GM12878 (cell line): ENCODE data around the gene CSF3.

Experiments used
- JUND ChIP-seq: IDR thresholded peaks from 2 replicates; pipeline ENCODE4 v1.6.1; 2012; ENCODE audit warnings: low read depth, mild to moderate bottlenecking, low read length, improper control_type of control experiment, moderate library complexity
- PML ChIP-seq: IDR thresholded peaks from 2 replicates; pipeline ENCODE4 v1.6.1; 2012; ENCODE audit warnings: low read length, inconsistent platforms
- SMARCA5 ChIP-seq: fragments of 450-650 bp; IDR thresholded peaks from 2 replicates; pipeline ENCODE4 v1.6.1; 2017; ENCODE audit warnings: mild to moderate bottlenecking
- TF ChIP-seq, protein P1 (sequence below), 3 experiments: IDR thresholded peaks in 2 of 3; conservative IDR thresholded peaks in 1 of 3; 2 replicates each; pipeline ENCODE4 v1.5.1; 2011; ENCODE audit warnings: low read depth in 3 of 3, low read length in 3 of 3, mild to moderate bottlenecking in 3 of 3, control low read depth in 2 of 3, moderate library complexity in 2 of 3, inconsistent platforms in 1 of 3, mixed read lengths in 1 of 3; ENCODE audit not compliant: control insufficient read depth in 2 of 3, insufficient read depth in 1 of 3; ENCODE audit errors: extremely low read depth in 1 of 3

GRCh38 chr17:40025991-40026815 lies 11.0 kb downstream of the CSF3 start:
- no peak for TF ChIP-seq PML
- TF ChIP-seq, protein P1, sequence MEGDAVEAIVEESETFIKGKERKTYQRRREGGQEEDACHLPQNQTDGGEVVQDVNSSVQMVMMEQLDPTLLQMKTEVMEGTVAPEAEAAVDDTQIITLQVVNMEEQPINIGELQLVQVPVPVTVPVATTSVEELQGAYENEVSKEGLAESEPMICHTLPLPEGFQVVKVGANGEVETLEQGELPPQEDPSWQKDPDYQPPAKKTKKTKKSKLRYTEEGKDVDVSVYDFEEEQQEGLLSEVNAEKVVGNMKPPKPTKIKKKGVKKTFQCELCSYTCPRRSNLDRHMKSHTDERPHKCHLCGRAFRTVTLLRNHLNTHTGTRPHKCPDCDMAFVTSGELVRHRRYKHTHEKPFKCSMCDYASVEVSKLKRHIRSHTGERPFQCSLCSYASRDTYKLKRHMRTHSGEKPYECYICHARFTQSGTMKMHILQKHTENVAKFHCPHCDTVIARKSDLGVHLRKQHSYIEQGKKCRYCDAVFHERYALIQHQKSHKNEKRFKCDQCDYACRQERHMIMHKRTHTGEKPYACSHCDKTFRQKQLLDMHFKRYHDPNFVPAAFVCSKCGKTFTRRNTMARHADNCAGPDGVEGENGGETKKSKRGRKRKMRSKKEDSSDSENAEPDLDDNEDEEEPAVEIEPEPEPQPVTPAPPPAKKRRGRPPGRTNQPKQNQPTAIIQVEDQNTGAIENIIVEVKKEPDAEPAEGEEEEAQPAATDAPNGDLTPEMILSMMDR (IDR thresholded peaks at IDR 0.05 in 2 of 3, conservative IDR thresholded peaks at IDR 0.05 in 1 of 3; ENCODE audit: control insufficient read depth in 2 of 3, extremely low read depth in 1 of 3, insufficient read depth in 1 of 3, low read depth in 3 of 3, low read length in 3 of 3): no peak
- no peak for TF ChIP-seq JUND
- TF ChIP-seq SMARCA5: no peak
